ENCODE data around the gene FKBP1A.

Gene FKBP1A

DNA sequence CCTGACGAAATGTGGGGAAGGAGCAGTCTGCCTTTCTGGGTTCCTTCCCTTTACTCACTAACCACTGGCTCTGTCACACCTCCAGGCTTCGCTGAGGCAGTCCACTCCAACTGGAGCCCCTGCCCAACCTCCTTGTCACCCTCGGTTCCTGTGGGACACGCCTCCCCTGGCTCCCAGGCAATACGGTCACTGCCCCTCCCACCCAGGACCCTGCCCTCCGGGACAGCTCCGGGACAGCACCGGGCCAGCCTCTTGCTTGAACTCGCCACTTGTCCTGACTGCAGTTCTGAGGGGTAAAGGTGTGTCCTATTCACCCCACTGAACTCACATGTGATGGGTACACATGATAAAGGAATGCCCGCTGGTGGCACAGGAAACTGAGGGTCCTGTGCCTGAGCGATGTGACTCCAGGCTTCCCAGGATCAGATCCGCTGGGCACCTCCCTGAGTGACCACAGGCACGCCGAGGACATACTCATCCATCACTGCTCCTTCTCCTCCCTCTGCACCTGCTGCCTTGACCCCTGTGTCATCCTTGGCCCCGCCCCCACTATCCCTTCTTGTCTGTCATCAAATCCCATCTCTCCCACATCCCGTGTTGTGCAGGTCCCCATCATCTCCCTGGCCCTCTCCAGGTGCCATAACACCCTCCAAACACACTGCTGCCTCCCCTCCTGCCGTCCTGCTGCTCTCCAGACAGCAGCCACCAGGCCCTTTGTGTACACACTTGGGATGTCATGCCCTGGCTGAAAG is 71.8 kb downstream of the FKBP1A start:
- no peak for DNase-seq (ENCODE audit: low read depth)
- no peak overlapping the region for H3K4me3 ChIP-seq (replicated peaks; ENCODE audit: low read depth, low read length)
- no peak for TF ChIP-seq CTCF (IDR thresholded peaks at IDR 0.05; ENCODE audit: low read length, missing control alignments)

- no peak overlapping the region for H3K4me3 ChIP-seq (replicated peaks; ENCODE audit: low read depth, low read length)
- no peak for DNase-seq (ENCODE audit: low read depth)
- no peak for TF ChIP-seq CTCF (IDR thresholded peaks at IDR 0.05; ENCODE audit: low read length, missing control alignments)
Observed at GRCh38 chr20:1320016-1320415, 72.8 kb downstream of the FKBP1A start.

DNA sequence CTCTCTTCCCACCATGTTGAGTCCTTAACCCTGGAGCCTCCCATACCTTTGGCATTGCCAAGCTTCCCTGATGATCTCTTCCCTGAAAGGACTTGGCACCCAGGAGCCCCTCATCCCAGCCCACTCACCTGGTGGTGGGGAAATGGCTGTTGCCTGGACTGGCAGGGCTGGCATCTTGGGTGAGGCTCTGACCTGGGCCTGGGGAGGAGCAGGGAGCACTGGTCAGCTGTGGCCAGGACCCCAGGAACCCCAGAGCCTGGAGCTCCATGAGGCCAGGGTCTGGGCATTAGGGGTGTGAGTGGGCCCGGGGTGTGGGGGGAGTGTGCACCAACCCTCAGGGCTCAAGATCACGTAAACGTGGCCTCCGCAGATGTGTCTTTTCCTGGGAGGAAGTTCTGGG is 73.4 kb downstream of the FKBP1A start:
- no peak overlapping the region for H3K4me3 ChIP-seq (replicated peaks; ENCODE audit: low read depth, low read length)
- no peak for DNase-seq (ENCODE audit: low read depth)
- no peak for TF ChIP-seq CTCF (IDR thresholded peaks at IDR 0.05; ENCODE audit: low read length, missing control alignments)

DNA sequence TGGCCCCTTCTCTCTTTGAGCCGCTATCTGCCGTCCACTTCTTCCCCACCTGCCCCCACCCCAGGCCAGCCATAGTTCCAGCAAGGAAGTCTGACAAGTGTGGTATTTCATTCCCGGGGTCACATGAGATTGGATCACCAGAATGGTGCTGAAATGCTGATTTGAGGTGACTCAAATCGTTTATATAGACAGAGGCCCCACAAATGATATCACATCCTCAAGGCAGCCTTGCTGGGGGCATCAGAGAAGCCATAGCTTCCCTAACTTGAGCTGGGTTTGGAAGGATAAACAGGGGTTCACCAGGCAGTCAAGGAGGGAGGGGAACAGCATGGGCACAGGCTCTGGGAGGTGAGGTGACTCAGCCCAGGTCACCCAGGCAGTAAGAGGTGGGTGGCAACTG is 73.8 kb downstream of the FKBP1A start:
- H3K4me3 ChIP-seq (replicated peaks; ENCODE audit: low read depth, low read length), result no peak overlapping the region
- no peak for DNase-seq (ENCODE audit: low read depth)
- no peak for TF ChIP-seq CTCF (IDR thresholded peaks at IDR 0.05; ENCODE audit: low read length, missing control alignments)
